ENCODE measurements around the gene SELENOI.
"Not testable (repeated sequence)": the region's sequence is repeated elsewhere in the genome, so short reads cannot be mapped to it uniquely, and the experiment has no call there.

The SELENOI gene

GRCh38 chr2:26327291-26328272 lies 18.4 kb upstream of the SELENOI start:
- Histone ChIP-seq H3K27ac (ENCODE audit: low read depth, low read length) (no peak overlapping the region), H3K4me2 (ENCODE audit: low read depth, low read length, poor library complexity, severe bottlenecking) (no peak overlapping the region)

GRCh38 chr2:26329083-26329482 lies 16.9 kb upstream of the SELENOI start:
- H4K20me1 ChIP-seq (ENCODE audit: low read depth, low read length); H3K9me3 ChIP-seq (ENCODE audit: insufficient read depth, low read length); H3K27ac ChIP-seq (ENCODE audit: low read depth, low read length); H3F3A ChIP-seq (ENCODE audit: insufficient read depth); H3K9me2 ChIP-seq (replicated peaks; ENCODE audit: insufficient read depth, low read length); H3K4me2 ChIP-seq (ENCODE audit: low read depth, low read length, poor library complexity, severe bottlenecking); H3K36me3 ChIP-seq (ENCODE audit: low read length); H3K9ac ChIP-seq (ENCODE audit: low read length); H3K27me3 ChIP-seq (ENCODE audit: low read length); H3K4me3 ChIP-seq (ENCODE audit: insufficient read depth, low read length, poor library complexity, severe bottlenecking); H3K79me2 ChIP-seq (ENCODE audit: insufficient read depth, low read length); H2AFZ ChIP-seq (ENCODE audit: low read depth, low read length, severe bottlenecking): not testable (repeated sequence)

More at GRCh38 chr2:26327291-26328272, 18.4 kb upstream of the SELENOI start:
- no peaks in the 10 kb centered on the region for H3K27me3 ChIP-seq (ENCODE audit: low read length)
- H2AFZ ChIP-seq (ENCODE audit: low read depth, low read length, severe bottlenecking), result no peak overlapping the region
- TF ChIP-seq EZH2phosphoT487 (conservative IDR thresholded peaks at IDR 0.05; ENCODE audit: low read length), result no peak
- TF ChIP-seq CTCF (IDR thresholded peaks at IDR 0.05; ENCODE audit: insufficient read depth, low read length, poor library complexity, severe bottlenecking), result no peak
- no peak overlapping the region for H3K9ac ChIP-seq (ENCODE audit: low read length)
- no peaks in the 10 kb centered on the region for H3F3A ChIP-seq (ENCODE audit: insufficient read depth)
- no peaks in the 10 kb centered on the region for H3K79me2 ChIP-seq (ENCODE audit: insufficient read depth, low read length)
- H3K4me3 ChIP-seq (ENCODE audit: insufficient read depth, low read length, poor library complexity, severe bottlenecking), result no peak overlapping the region
- H4K20me1 ChIP-seq (ENCODE audit: low read depth, low read length), result no peaks in the 10 kb centered on the region
- no peaks in the 10 kb centered on the region for H3K9me3 ChIP-seq (ENCODE audit: insufficient read depth, low read length)
- no peaks in the 10 kb centered on the region for H3K9me2 ChIP-seq (replicated peaks; ENCODE audit: insufficient read depth, low read length)
- H3K36me3 ChIP-seq (ENCODE audit: low read length), result no peaks in the 10 kb centered on the region

GRCh38 chr2:26330114-26330549 lies 15.8 kb upstream of the SELENOI start:
- Histone ChIP-seq H3K4me3 (ENCODE audit: insufficient read depth, low read length, poor library complexity, severe bottlenecking) (no peak overlapping the region), H3K27ac (ENCODE audit: low read depth, low read length) (no peak overlapping the region), H3K79me2 (ENCODE audit: insufficient read depth, low read length) (no peaks in the 10 kb centered on the region), H3K27me3 (ENCODE audit: low read length) (no peaks in the 10 kb centered on the region), H3K36me3 (ENCODE audit: low read length) (no peaks in the 10 kb centered on the region), H3K9me3 (ENCODE audit: insufficient read depth, low read length) (no peaks in the 10 kb centered on the region), H3F3A (ENCODE audit: insufficient read depth) (no peaks in the 10 kb centered on the region), H4K20me1 (ENCODE audit: low read depth, low read length) (no peaks in the 10 kb centered on the region), H3K9ac (ENCODE audit: low read length) (no peak overlapping the region), H2AFZ (ENCODE audit: low read depth, low read length, severe bottlenecking) (no peak overlapping the region), H3K4me2 (ENCODE audit: low read depth, low read length, poor library complexity, severe bottlenecking) (no peak overlapping the region), H3K9me2 (replicated peaks; ENCODE audit: insufficient read depth, low read length) (no peaks in the 10 kb centered on the region)
- TF ChIP-seq CTCF (IDR thresholded peaks at IDR 0.05; ENCODE audit: insufficient read depth, low read length, poor library complexity, severe bottlenecking), result peak; percentile 87
- no peak for TF ChIP-seq EZH2phosphoT487 (conservative IDR thresholded peaks at IDR 0.05; ENCODE audit: low read length)

GRCh38 chr2:26330604-26331003 lies 15.3 kb upstream of the SELENOI start:
- no peak for TF ChIP-seq EZH2phosphoT487 (conservative IDR thresholded peaks at IDR 0.05; ENCODE audit: low read length)
- H3K36me3 ChIP-seq (ENCODE audit: low read length), result no peaks in the 10 kb centered on the region
- no peaks in the 10 kb centered on the region for H3K9me2 ChIP-seq (replicated peaks; ENCODE audit: insufficient read depth, low read length)
- H4K20me1 ChIP-seq (ENCODE audit: low read depth, low read length), result no peaks in the 10 kb centered on the region
- no peak overlapping the region for H2AFZ ChIP-seq (ENCODE audit: low read depth, low read length, severe bottlenecking)
- H3F3A ChIP-seq (ENCODE audit: insufficient read depth), result no peaks in the 10 kb centered on the region
- no peaks in the 10 kb centered on the region for H3K27me3 ChIP-seq (ENCODE audit: low read length)
- H3K4me2 ChIP-seq (ENCODE audit: low read depth, low read length, poor library complexity, severe bottlenecking), result no peak overlapping the region
- no peaks in the 10 kb centered on the region for H3K9me3 ChIP-seq (ENCODE audit: insufficient read depth, low read length)
- H3K9ac ChIP-seq (ENCODE audit: low read length), result no peak overlapping the region
- H3K79me2 ChIP-seq (ENCODE audit: insufficient read depth, low read length), result no peaks in the 10 kb centered on the region
- no peak overlapping the region for H3K27ac ChIP-seq (ENCODE audit: low read depth, low read length)
- no peak overlapping the region for H3K4me3 ChIP-seq (ENCODE audit: insufficient read depth, low read length, poor library complexity, severe bottlenecking)

GRCh38 chr2:26331321-26331720 lies 14.6 kb upstream of the SELENOI start:
- H3K36me3 ChIP-seq (ENCODE audit: low read length); H2AFZ ChIP-seq (ENCODE audit: low read depth, low read length, severe bottlenecking); H4K20me1 ChIP-seq (ENCODE audit: low read depth, low read length); H3K27me3 ChIP-seq (ENCODE audit: low read length); H3K9me3 ChIP-seq (ENCODE audit: insufficient read depth, low read length); H3K9me2 ChIP-seq (replicated peaks; ENCODE audit: insufficient read depth, low read length); H3F3A ChIP-seq (ENCODE audit: insufficient read depth); H3K79me2 ChIP-seq (ENCODE audit: insufficient read depth, low read length); H3K4me2 ChIP-seq (ENCODE audit: low read depth, low read length, poor library complexity, severe bottlenecking); H3K9ac ChIP-seq (ENCODE audit: low read length); H3K27ac ChIP-seq (ENCODE audit: low read depth, low read length); H3K4me3 ChIP-seq (ENCODE audit: insufficient read depth, low read length, poor library complexity, severe bottlenecking): not testable (repeated sequence)
